ENCODE data around the gene TOMT. TPM values are rescaled to one million over a fixed set of nuclear protein-coding genes. Genes with fewer than 3 reads are reported as not detected.

Gene TOMT
- total RNA-seq, 1 donor from 2014 or later: not detected

- Mint-ChIP-seq H3K9me3 (no peaks in the 10 kb centered on the region), H3K4me3 (no peak overlapping the region), H3K36me3 (ENCODE audit: low read depth) (no peaks in the 10 kb centered on the region), H3K27me3 (ENCODE audit: low read depth) (peaks cover 37% of the 10 kb centered on the region), H3K4me1 (no peaks in the 10 kb centered on the region), H3K27ac (ENCODE audit: unreplicated experiment) (no peak overlapping the region)
- TF ChIP-seq CTCF (conservative IDR thresholded peaks at IDR 0.05): no peak
- no peak for DNase-seq (ENCODE audit: low read depth, low spot score)
Measured at GRCh38 chr11:72135891-72136683, 30.4 kb downstream of the TOMT start.

- no peaks in the 10 kb centered on the region for H3K4me1 Mint-ChIP-seq
- TF ChIP-seq CTCF (conservative IDR thresholded peaks at IDR 0.05): no peak
Measured at GRCh38 chr11:72136684-72137262, 31.0 kb downstream of the TOMT start.

GRCh38 chr11:72138821-72139390 is 33.2 kb downstream of the TOMT start:
- no peaks in the 10 kb centered on the region for H3K4me1 Mint-ChIP-seq
- no peak overlapping the region for H3K4me3 Mint-ChIP-seq
- H3K27ac Mint-ChIP-seq (ENCODE audit: unreplicated experiment): no peak overlapping the region
- no peak for TF ChIP-seq CTCF (conservative IDR thresholded peaks at IDR 0.05)
- DNase-seq (ENCODE audit: low read depth, low spot score): no peak
- peaks cover 25% of the 10 kb centered on the region for H3K27me3 Mint-ChIP-seq (ENCODE audit: low read depth)
- H3K36me3 Mint-ChIP-seq (ENCODE audit: low read depth): no peaks in the 10 kb centered on the region
- H3K9me3 Mint-ChIP-seq: peaks cover under 1% of the 10 kb centered on the region

More at GRCh38 chr11:72136684-72137262, 31.0 kb downstream of the TOMT start:
- no peaks in the 10 kb centered on the region for H3K9me3 Mint-ChIP-seq
- no peak for DNase-seq (ENCODE audit: low read depth, low spot score)
- no peaks in the 10 kb centered on the region for H3K36me3 Mint-ChIP-seq (ENCODE audit: low read depth)
- H3K27ac Mint-ChIP-seq (ENCODE audit: unreplicated experiment): no peak overlapping the region
- H3K27me3 Mint-ChIP-seq (ENCODE audit: low read depth): peaks cover 37% of the 10 kb centered on the region
- H3K4me3 Mint-ChIP-seq: no peak overlapping the region

- Mint-ChIP-seq H3K27me3 (ENCODE audit: low read depth) (peaks cover 26% of the 10 kb centered on the region), H3K27ac (ENCODE audit: unreplicated experiment) (no peak overlapping the region), H3K4me3 (no peak overlapping the region), H3K36me3 (ENCODE audit: low read depth) (no peaks in the 10 kb centered on the region), H3K4me1 (no peaks in the 10 kb centered on the region), H3K9me3 (peaks cover 2% of the 10 kb centered on the region)
- no peak for TF ChIP-seq CTCF (conservative IDR thresholded peaks at IDR 0.05)
- DNase-seq (ENCODE audit: low read depth, low spot score): no peak
Measured at GRCh38 chr11:72139500-72139899, 33.8 kb downstream of the TOMT start.

GRCh38 chr11:72140661-72141060 is 34.9 kb downstream of the TOMT start:
- H3K4me1 Mint-ChIP-seq: no peaks in the 10 kb centered on the region
- H3K36me3 Mint-ChIP-seq (ENCODE audit: low read depth): no peaks in the 10 kb centered on the region
- H3K4me3 Mint-ChIP-seq: no peak overlapping the region
- TF ChIP-seq CTCF (conservative IDR thresholded peaks at IDR 0.05): no peak
- DNase-seq (ENCODE audit: low read depth, low spot score): no peak
- no peak overlapping the region for H3K27ac Mint-ChIP-seq (ENCODE audit: unreplicated experiment)
- H3K27me3 Mint-ChIP-seq (ENCODE audit: low read depth): peaks cover 26% of the 10 kb centered on the region
- H3K9me3 Mint-ChIP-seq: peaks cover 2% of the 10 kb centered on the region
